IMR-90 (cell line): ENCODE results near the gene CADM2. TPM values are rescaled to one million over a fixed set of nuclear protein-coding genes. Genes with fewer than 3 reads are reported as not detected.

Experiments used
- ATAC-seq: fragments of 200-7000 bp; cut with Tn5 transposase; 2 replicates; pipeline ENCODE4 v1.9.1; 2020; ENCODE audit warnings: low read depth, mild to moderate bottlenecking, moderate library complexity
- BruUV-seq: library from RNA; stranded (reverse); fragments of 400-500 nt; replicated peaks from 2 replicates; lab custom pipeline; 2021; lab: Mats Ljungman, UMichigan
- CTCF ChIA-PET: fragments of 300-600 bp; formaldehyde crosslinking; extraction: SDS; loops from one replicate; lab custom pipeline; 2021; ENCODE audit warnings: antibody characterized with exemption; lab: Yijun Ruan, JAX
- POLR2A ChIA-PET: fragments of 300-600 bp; sonication (Branson Sonifier 250); formaldehyde crosslinking; loops from one replicate; lab custom pipeline; 2022; ENCODE audit warnings: antibody characterized with exemption; ENCODE audit not compliant: unreplicated experiment; lab: Charles Lee
- DNase-seq: peaks from one replicate; pipeline ENCODE4 v3.0.0; 2013
- H2AFZ ChIP-seq: replicated peaks from 2 replicates; pipeline ENCODE3; 2013; ENCODE audit warnings: low read length, mild to moderate bottlenecking; ENCODE audit not compliant: poor library complexity
- H2AK5ac ChIP-seq: 2 replicates; pipeline ENCODE4 v1.6.1; 2013; ENCODE audit warnings: low read depth, low read length, inconsistent platforms
- H2AK9ac ChIP-seq: replicated peaks from 2 replicates; pipeline ENCODE3; 2013; ENCODE audit warnings: mild to moderate bottlenecking, low read depth, low read length, moderate library complexity; ENCODE audit not compliant: poor library complexity
- H2BK120ac ChIP-seq: 2 replicates; pipeline ENCODE4 v1.6.1; 2013; ENCODE audit warnings: low read depth, low read length, inconsistent platforms
- H2BK15ac ChIP-seq: 3 replicates; pipeline ENCODE4 v1.6.1; 2013; ENCODE audit warnings: low read depth, low read length, inconsistent platforms
- H2BK20ac ChIP-seq: 2 replicates; pipeline ENCODE4 v1.6.1; 2013; ENCODE audit warnings: low read depth, mild to moderate bottlenecking, inconsistent platforms, low read length, moderate library complexity
- H2BK5ac ChIP-seq: 2 replicates; pipeline ENCODE4 v1.6.1; 2013; ENCODE audit warnings: mild to moderate bottlenecking, low read depth, low read length, inconsistent platforms; ENCODE audit not compliant: poor library complexity, severe bottlenecking
- H3K14ac ChIP-seq: replicated peaks from 2 replicates; pipeline ENCODE4 v1.6.1; 2013; ENCODE audit warnings: low read depth, low read length, inconsistent platforms
- H3K18ac ChIP-seq: 2 replicates; pipeline ENCODE4 v1.6.1; 2013; ENCODE audit warnings: low read depth, low read length, control low read depth
- H3K23ac ChIP-seq: 2 replicates; pipeline ENCODE4 v1.6.1; 2013; ENCODE audit warnings: low read depth, low read length, inconsistent platforms
- H3K27ac ChIP-seq: 2 replicates; pipeline ENCODE4 v1.5.1; 2013; ENCODE audit warnings: mild to moderate bottlenecking, control low read depth, low read length; ENCODE audit not compliant: insufficient read depth
- H3K27me3 ChIP-seq: 2 replicates; pipeline ENCODE4 v1.6.1; 2013; ENCODE audit warnings: low read length; ENCODE audit not compliant: control insufficient read depth, insufficient read depth
- H3K36me3 ChIP-seq: 2 replicates; pipeline ENCODE4 v1.6.1; 2013; ENCODE audit warnings: low read length, mixed read lengths; ENCODE audit not compliant: control insufficient read depth, insufficient read depth
- H3K4ac ChIP-seq: 2 replicates; pipeline ENCODE4 v1.6.1; 2013; ENCODE audit warnings: low read depth, low read length, inconsistent platforms
- H3K4me1 ChIP-seq: 2 replicates; pipeline ENCODE4 v1.6.1; 2013; ENCODE audit warnings: low read length, mixed read lengths; ENCODE audit not compliant: control insufficient read depth, insufficient read depth
- H3K4me2 ChIP-seq: 2 replicates; pipeline ENCODE4 v1.6.1; 2013; ENCODE audit warnings: low read depth, mild to moderate bottlenecking, control low read depth, low read length, moderate library complexity
- H3K4me3 ChIP-seq: 2 replicates; pipeline ENCODE4 v1.5.1; 2013; ENCODE audit warnings: low read depth, mild to moderate bottlenecking, control low read depth, low read length, moderate library complexity; ENCODE audit not compliant: insufficient read depth
- H3K56ac ChIP-seq: 2 replicates; pipeline ENCODE4 v1.6.1; 2013; ENCODE audit warnings: low read length, inconsistent platforms; ENCODE audit not compliant: insufficient read depth; ENCODE audit errors: extremely low read depth
- H3K79me1 ChIP-seq, 2 experiments: 2 replicates each; pipeline ENCODE4 v1.6.1; 2013; ENCODE audit warnings: low read length in 2 of 2, inconsistent platforms in 1 of 2, low read depth in 1 of 2
- H3K9ac ChIP-seq: 2 replicates; pipeline ENCODE4 v1.6.1; 2013; ENCODE audit warnings: low read depth, low read length, control low read depth
- H3K9me1 ChIP-seq: 2 replicates; pipeline ENCODE4 v1.6.1; 2013; ENCODE audit warnings: low read length, inconsistent platforms; ENCODE audit not compliant: insufficient read depth
- H3K9me3 ChIP-seq: 2 replicates; pipeline ENCODE4 v1.6.1; 2013; ENCODE audit warnings: low read length; ENCODE audit not compliant: control insufficient read depth, insufficient read depth
- H4K20me1 ChIP-seq: 2 replicates; pipeline ENCODE4 v1.6.1; 2013; ENCODE audit warnings: low read length, inconsistent platforms; ENCODE audit not compliant: insufficient read depth
- H4K5ac ChIP-seq: 2 replicates; pipeline ENCODE4 v1.6.1; 2013; ENCODE audit warnings: mild to moderate bottlenecking, low read depth, low read length, control low read depth
- H4K8ac ChIP-seq, 2 experiments: 2 replicates each; pipeline ENCODE4 v1.6.1; 2013; ENCODE audit warnings: low read depth in 2 of 2, low read length in 2 of 2, control low read depth in 1 of 2, inconsistent platforms in 1 of 2
- H4K91ac ChIP-seq: 2 replicates; pipeline ENCODE4 v1.6.1; 2013; ENCODE audit warnings: low read depth, low read length, inconsistent platforms; ENCODE audit not compliant: insufficient read depth
- BHLHE40 ChIP-seq: fragments of 150-350 bp; IDR thresholded peaks from 2 replicates; pipeline ENCODE4 v1.6.1; 2016; ENCODE audit warnings: mild to moderate bottlenecking, low read depth, low read length
- CEBPB ChIP-seq: IDR thresholded peaks from 2 replicates; pipeline ENCODE4 v1.6.1; 2012; ENCODE audit warnings: low read depth, low read length, improper control_type of control experiment
- CHD1 ChIP-seq: IDR thresholded peaks from 2 replicates; pipeline ENCODE4 v1.6.1; 2012; ENCODE audit warnings: low read depth, low read length, improper control_type of control experiment
- CTCF ChIP-seq: conservative IDR thresholded peaks from 2 replicates; pipeline ENCODE4 v1.5.1; 2012; ENCODE audit warnings: mild to moderate bottlenecking, low read depth, low read length, improper control_type of control experiment
- ELK1 ChIP-seq: fragments of 150-350 bp; IDR thresholded peaks from 2 replicates; pipeline ENCODE4 v1.6.1; 2016; ENCODE audit warnings: low read depth, mild to moderate bottlenecking, low read length, moderate library complexity, borderline replicate concordance
- FOS ChIP-seq: fragments of 150-350 bp; IDR thresholded peaks from 2 replicates; pipeline ENCODE4 v1.6.1; 2016; ENCODE audit warnings: low read depth, low read length
- MAFK ChIP-seq: IDR thresholded peaks from 2 replicates; pipeline ENCODE4 v1.6.1; 2012; ENCODE audit warnings: low read depth, low read length, improper control_type of control experiment
- MAZ ChIP-seq: IDR thresholded peaks from 2 replicates; pipeline ENCODE4 v1.6.1; 2012; ENCODE audit warnings: low read depth, mild to moderate bottlenecking, low read length, improper control_type of control experiment, moderate library complexity, borderline replicate concordance
- NFE2L2 ChIP-seq: fragments of 150-350 bp; IDR thresholded peaks from 2 replicates; pipeline ENCODE4 v1.6.1; 2016; ENCODE audit warnings: low read depth, mild to moderate bottlenecking, low read length
- POLR2A ChIP-seq: IDR thresholded peaks from 2 replicates; pipeline ENCODE4 v1.6.1; 2012; ENCODE audit warnings: mild to moderate bottlenecking, low read depth, low read length
- RAD21 ChIP-seq: IDR thresholded peaks from 2 replicates; pipeline ENCODE4 v1.6.1; 2012; ENCODE audit warnings: low read length, improper control_type of control experiment
- RCOR1 ChIP-seq: IDR thresholded peaks from 2 replicates; pipeline ENCODE4 v1.6.1; 2012; ENCODE audit warnings: mild to moderate bottlenecking, low read length, improper control_type of control experiment; ENCODE audit not compliant: insufficient replicate concordance
- SMC3 ChIP-seq: fragments of 150-350 bp; IDR thresholded peaks from 2 replicates; pipeline ENCODE4 v1.6.1; 2016; ENCODE audit warnings: low read depth, mild to moderate bottlenecking, antibody characterized with exemption, low read length, moderate library complexity
- USF2 ChIP-seq: fragments of 150-350 bp; IDR thresholded peaks from 2 replicates; pipeline ENCODE4 v1.6.1; 2017; ENCODE audit warnings: mild to moderate bottlenecking, antibody characterized with exemption, low read length, low read depth
- WGBS, 2 experiments: methylation state at CpG; one replicate each; pipeline versions ENCODE4 v1.1.5 to v1.1.7; 2013; ENCODE audit warnings: missing lambda C conversion rate in 2 of 2; ENCODE audit not compliant: insufficient read length in 1 of 2; ENCODE audit errors: extremely low coverage in 2 of 2; 5-methylcytosine and 5-hydroxymethylcytosine counted together
- dilution Hi-C: fragments of 300-500 bp; cut with HindIII; formaldehyde crosslinking; loops from one replicate; pipeline ENCODE4 v1.14.3; 2018; ENCODE audit warnings: low sequenced_read_pairs; ENCODE audit not compliant: unreplicated experiment
- in situ Hi-C: fragments of 300-500 bp; cut with MboI; formaldehyde crosslinking; loops from 3 replicates; pipeline ENCODE4 v1.14.3; 2019; ENCODE audit warnings: low sequenced_read_pairs, inconsistent platforms, mixed read lengths
- intact Hi-C: fragments of 100-400 bp; cut with micrococcal nuclease; formaldehyde crosslinking; loops from 2 replicates; pipeline ENCODE4 v1.10.0; 2022
- polyA plus RNA-seq, 3 experiments: library from polyadenylated mRNA; depleted of rRNA; stranded (reverse); fragments of >200 nt; gene quantifications; 2 replicates each; pipeline ENCODE4 v1.2.3, GENCODE V29; 2012; ENCODE audit warnings: low replicate concordance in 1 of 3
- total RNA-seq: library from RNA; depleted of rRNA; stranded (reverse); fragments of >200 nt; gene quantifications from 2 replicates; pipeline ENCODE4 v1.2.3, GENCODE V29; 2012

Gene CADM2
- total and polyA plus RNA-seq, 2 of the 4 experiments (the other 2 are of a cell fraction) = not detected

DNA sequence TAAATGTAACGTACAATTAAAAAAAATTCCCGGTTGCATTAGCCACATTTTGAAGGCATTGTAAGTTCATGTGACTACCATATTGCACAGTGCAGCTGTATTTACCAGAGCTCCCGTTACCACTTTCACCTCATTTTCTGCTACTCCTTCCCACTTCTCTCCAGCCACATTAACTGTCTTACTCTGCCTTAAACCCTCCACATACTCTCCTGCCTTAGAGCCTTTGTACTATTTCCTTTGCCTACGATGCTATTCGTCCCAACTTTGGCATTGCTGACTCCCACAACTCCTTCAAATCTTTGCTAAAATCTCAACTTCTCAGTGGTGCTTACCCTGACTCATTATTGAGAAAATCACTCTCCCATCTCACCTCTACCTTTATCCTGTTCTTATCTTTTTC, 115.2 kb downstream of the CADM2 start:
- intact Hi-C loops = no loop called here
- Histone ChIP-seq H3K4me2 (no peak overlapping the region), H3K4ac (no peak overlapping the region), H2BK15ac (no peak overlapping the region), H2BK120ac (no peak overlapping the region), H3K36me3 (no peaks in the 10 kb centered on the region), H2BK5ac (no peak overlapping the region), H3K27me3 (no peaks in the 10 kb centered on the region), H3K27ac (no peak overlapping the region), H3K18ac (no peak overlapping the region), H3K9me1 (no peaks in the 10 kb centered on the region), H3K79me1 (no peaks in the 10 kb centered on the region), H2BK20ac (no peak overlapping the region), H4K91ac (no peak overlapping the region), H2AFZ (no peak overlapping the region), H3K23ac (no peak overlapping the region), H4K20me1 (no peaks in the 10 kb centered on the region), H3K9me3 (no peaks in the 10 kb centered on the region), H3K4me1 (no peaks in the 10 kb centered on the region), H2AK9ac (no peak overlapping the region), H3K56ac (no peak overlapping the region), H4K8ac (no peak overlapping the region), H3K14ac (no peak overlapping the region), H3K9ac (no peak overlapping the region), H4K5ac (no peak overlapping the region), H2AK5ac (no peak overlapping the region), H3K4me3 (no peak overlapping the region)
- dilution Hi-C loops = no loop called here
- no peak for TF ChIP-seq MAFK
- no peak for TF ChIP-seq CEBPB
- TF ChIP-seq CHD1 = no peak
- TF ChIP-seq POLR2A = no peak
- TF ChIP-seq MAZ = no peak
- TF ChIP-seq RCOR1 = no peak
- no peak for TF ChIP-seq ELK1
- TF ChIP-seq BHLHE40 = no peak
- TF ChIP-seq SMC3 = no peak
- TF ChIP-seq CTCF = no peak
- TF ChIP-seq FOS = no peak
- no peak for TF ChIP-seq RAD21
- TF ChIP-seq USF2 = no peak
- TF ChIP-seq NFE2L2 = no peak
- ATAC-seq = no peak
- POLR2A ChIA-PET = no interaction called here
- WGBS, 2 experiments = 64% methylated on average over 4 of the region's 5 CpGs; no CpG with 5 or more reads in 1 of the 2 experiments
- in situ Hi-C loops = no loop called here
- CTCF ChIA-PET = no interaction called here
- BruUV-seq = no TSS peak
- no peak for DNase-seq
